IMR-90 (cell line): ENCODE results near the gene TBC1D1. TPM values are rescaled to one million over a fixed set of nuclear protein-coding genes. Genes with fewer than 3 reads are reported as not detected.

ENCODE experiments used
- ATAC-seq: fragments of 200-7000 bp; cut with Tn5 transposase; 2 replicates; pipeline ENCODE4 v1.9.1; 2020; ENCODE audit warnings: low read depth, mild to moderate bottlenecking, moderate library complexity
- BruUV-seq: library from RNA; stranded (reverse); fragments of 400-500 nt; replicated peaks from 2 replicates; lab custom pipeline; 2021; lab: Mats Ljungman, UMichigan
- CTCF ChIA-PET: fragments of 300-600 bp; formaldehyde crosslinking; extraction: SDS; loops from one replicate; lab custom pipeline; 2021; ENCODE audit warnings: antibody characterized with exemption; lab: Yijun Ruan, JAX
- POLR2A ChIA-PET: fragments of 300-600 bp; sonication (Branson Sonifier 250); formaldehyde crosslinking; loops from one replicate; lab custom pipeline; 2022; ENCODE audit warnings: antibody characterized with exemption; ENCODE audit not compliant: unreplicated experiment; lab: Charles Lee
- DNase-seq: peaks from one replicate; pipeline ENCODE4 v3.0.0; 2013
- H2AFZ ChIP-seq: replicated peaks from 2 replicates; pipeline ENCODE3; 2013; ENCODE audit warnings: low read length, mild to moderate bottlenecking; ENCODE audit not compliant: poor library complexity
- H2AK5ac ChIP-seq: 2 replicates; pipeline ENCODE4 v1.6.1; 2013; ENCODE audit warnings: low read depth, low read length, inconsistent platforms
- H2AK9ac ChIP-seq: replicated peaks from 2 replicates; pipeline ENCODE3; 2013; ENCODE audit warnings: mild to moderate bottlenecking, low read depth, low read length, moderate library complexity; ENCODE audit not compliant: poor library complexity
- H2BK120ac ChIP-seq: 2 replicates; pipeline ENCODE4 v1.6.1; 2013; ENCODE audit warnings: low read depth, low read length, inconsistent platforms
- H2BK15ac ChIP-seq: 3 replicates; pipeline ENCODE4 v1.6.1; 2013; ENCODE audit warnings: low read depth, low read length, inconsistent platforms
- H2BK20ac ChIP-seq: 2 replicates; pipeline ENCODE4 v1.6.1; 2013; ENCODE audit warnings: low read depth, mild to moderate bottlenecking, inconsistent platforms, low read length, moderate library complexity
- H2BK5ac ChIP-seq: 2 replicates; pipeline ENCODE4 v1.6.1; 2013; ENCODE audit warnings: mild to moderate bottlenecking, low read depth, low read length, inconsistent platforms; ENCODE audit not compliant: poor library complexity, severe bottlenecking
- H3K14ac ChIP-seq: replicated peaks from 2 replicates; pipeline ENCODE4 v1.6.1; 2013; ENCODE audit warnings: low read depth, low read length, inconsistent platforms
- H3K18ac ChIP-seq: 2 replicates; pipeline ENCODE4 v1.6.1; 2013; ENCODE audit warnings: low read depth, low read length, control low read depth
- H3K23ac ChIP-seq: 2 replicates; pipeline ENCODE4 v1.6.1; 2013; ENCODE audit warnings: low read depth, low read length, inconsistent platforms
- H3K27ac ChIP-seq: 2 replicates; pipeline ENCODE4 v1.5.1; 2013; ENCODE audit warnings: mild to moderate bottlenecking, control low read depth, low read length; ENCODE audit not compliant: insufficient read depth
- H3K27me3 ChIP-seq: 2 replicates; pipeline ENCODE4 v1.6.1; 2013; ENCODE audit warnings: low read length; ENCODE audit not compliant: control insufficient read depth, insufficient read depth
- H3K36me3 ChIP-seq: 2 replicates; pipeline ENCODE4 v1.6.1; 2013; ENCODE audit warnings: low read length, mixed read lengths; ENCODE audit not compliant: control insufficient read depth, insufficient read depth
- H3K4ac ChIP-seq: 2 replicates; pipeline ENCODE4 v1.6.1; 2013; ENCODE audit warnings: low read depth, low read length, inconsistent platforms
- H3K4me1 ChIP-seq: 2 replicates; pipeline ENCODE4 v1.6.1; 2013; ENCODE audit warnings: low read length, mixed read lengths; ENCODE audit not compliant: control insufficient read depth, insufficient read depth
- H3K4me2 ChIP-seq: 2 replicates; pipeline ENCODE4 v1.6.1; 2013; ENCODE audit warnings: low read depth, mild to moderate bottlenecking, control low read depth, low read length, moderate library complexity
- H3K4me3 ChIP-seq: 2 replicates; pipeline ENCODE4 v1.5.1; 2013; ENCODE audit warnings: low read depth, mild to moderate bottlenecking, control low read depth, low read length, moderate library complexity; ENCODE audit not compliant: insufficient read depth
- H3K56ac ChIP-seq: 2 replicates; pipeline ENCODE4 v1.6.1; 2013; ENCODE audit warnings: low read length, inconsistent platforms; ENCODE audit not compliant: insufficient read depth; ENCODE audit errors: extremely low read depth
- H3K79me1 ChIP-seq, 2 experiments: 2 replicates each; pipeline ENCODE4 v1.6.1; 2013; ENCODE audit warnings: low read length in 2 of 2, inconsistent platforms in 1 of 2, low read depth in 1 of 2
- H3K9ac ChIP-seq: 2 replicates; pipeline ENCODE4 v1.6.1; 2013; ENCODE audit warnings: low read depth, low read length, control low read depth
- H3K9me1 ChIP-seq: 2 replicates; pipeline ENCODE4 v1.6.1; 2013; ENCODE audit warnings: low read length, inconsistent platforms; ENCODE audit not compliant: insufficient read depth
- H3K9me3 ChIP-seq: 2 replicates; pipeline ENCODE4 v1.6.1; 2013; ENCODE audit warnings: low read length; ENCODE audit not compliant: control insufficient read depth, insufficient read depth
- H4K20me1 ChIP-seq: 2 replicates; pipeline ENCODE4 v1.6.1; 2013; ENCODE audit warnings: low read length, inconsistent platforms; ENCODE audit not compliant: insufficient read depth
- H4K5ac ChIP-seq: 2 replicates; pipeline ENCODE4 v1.6.1; 2013; ENCODE audit warnings: mild to moderate bottlenecking, low read depth, low read length, control low read depth
- H4K8ac ChIP-seq, 2 experiments: 2 replicates each; pipeline ENCODE4 v1.6.1; 2013; ENCODE audit warnings: low read depth in 2 of 2, low read length in 2 of 2, control low read depth in 1 of 2, inconsistent platforms in 1 of 2
- H4K91ac ChIP-seq: 2 replicates; pipeline ENCODE4 v1.6.1; 2013; ENCODE audit warnings: low read depth, low read length, inconsistent platforms; ENCODE audit not compliant: insufficient read depth
- BHLHE40 ChIP-seq: fragments of 150-350 bp; IDR thresholded peaks from 2 replicates; pipeline ENCODE4 v1.6.1; 2016; ENCODE audit warnings: mild to moderate bottlenecking, low read depth, low read length
- CEBPB ChIP-seq: IDR thresholded peaks from 2 replicates; pipeline ENCODE4 v1.6.1; 2012; ENCODE audit warnings: low read depth, low read length, improper control_type of control experiment
- CHD1 ChIP-seq: IDR thresholded peaks from 2 replicates; pipeline ENCODE4 v1.6.1; 2012; ENCODE audit warnings: low read depth, low read length, improper control_type of control experiment
- CTCF ChIP-seq: conservative IDR thresholded peaks from 2 replicates; pipeline ENCODE4 v1.5.1; 2012; ENCODE audit warnings: mild to moderate bottlenecking, low read depth, low read length, improper control_type of control experiment
- FOS ChIP-seq: fragments of 150-350 bp; IDR thresholded peaks from 2 replicates; pipeline ENCODE4 v1.6.1; 2016; ENCODE audit warnings: low read depth, low read length
- MAFK ChIP-seq: IDR thresholded peaks from 2 replicates; pipeline ENCODE4 v1.6.1; 2012; ENCODE audit warnings: low read depth, low read length, improper control_type of control experiment
- MAZ ChIP-seq: IDR thresholded peaks from 2 replicates; pipeline ENCODE4 v1.6.1; 2012; ENCODE audit warnings: low read depth, mild to moderate bottlenecking, low read length, improper control_type of control experiment, moderate library complexity, borderline replicate concordance
- MXI1 ChIP-seq: IDR thresholded peaks from 2 replicates; pipeline ENCODE4 v1.6.1; 2012; ENCODE audit warnings: low read depth, mild to moderate bottlenecking, low read length, moderate library complexity, borderline replicate concordance
- NFE2L2 ChIP-seq: fragments of 150-350 bp; IDR thresholded peaks from 2 replicates; pipeline ENCODE4 v1.6.1; 2016; ENCODE audit warnings: low read depth, mild to moderate bottlenecking, low read length
- POLR2A ChIP-seq: IDR thresholded peaks from 2 replicates; pipeline ENCODE4 v1.6.1; 2012; ENCODE audit warnings: mild to moderate bottlenecking, low read depth, low read length
- RAD21 ChIP-seq: IDR thresholded peaks from 2 replicates; pipeline ENCODE4 v1.6.1; 2012; ENCODE audit warnings: low read length, improper control_type of control experiment
- RCOR1 ChIP-seq: IDR thresholded peaks from 2 replicates; pipeline ENCODE4 v1.6.1; 2012; ENCODE audit warnings: mild to moderate bottlenecking, low read length, improper control_type of control experiment; ENCODE audit not compliant: insufficient replicate concordance
- RFX5 ChIP-seq: IDR thresholded peaks from 2 replicates; pipeline ENCODE4 v1.8.0; 2012; ENCODE audit warnings: low read depth, mild to moderate bottlenecking, low read length, moderate library complexity
- SMC3 ChIP-seq: fragments of 150-350 bp; IDR thresholded peaks from 2 replicates; pipeline ENCODE4 v1.6.1; 2016; ENCODE audit warnings: low read depth, mild to moderate bottlenecking, antibody characterized with exemption, low read length, moderate library complexity
- WGBS, 2 experiments: methylation state at CpG; one replicate each; pipeline versions ENCODE4 v1.1.5 to v1.1.7; 2013; ENCODE audit warnings: missing lambda C conversion rate in 2 of 2; ENCODE audit not compliant: insufficient read length in 1 of 2; ENCODE audit errors: extremely low coverage in 2 of 2; 5-methylcytosine and 5-hydroxymethylcytosine counted together
- dilution Hi-C: fragments of 300-500 bp; cut with HindIII; formaldehyde crosslinking; loops from one replicate; pipeline ENCODE4 v1.14.3; 2018; ENCODE audit warnings: low sequenced_read_pairs; ENCODE audit not compliant: unreplicated experiment
- in situ Hi-C: fragments of 300-500 bp; cut with MboI; formaldehyde crosslinking; loops from 3 replicates; pipeline ENCODE4 v1.14.3; 2019; ENCODE audit warnings: low sequenced_read_pairs, inconsistent platforms, mixed read lengths
- intact Hi-C: fragments of 100-400 bp; cut with micrococcal nuclease; formaldehyde crosslinking; loops from 2 replicates; pipeline ENCODE4 v1.10.0; 2022
- polyA plus RNA-seq, 3 experiments: library from polyadenylated mRNA; depleted of rRNA; stranded (reverse); fragments of >200 nt; gene quantifications; 2 replicates each; pipeline ENCODE4 v1.2.3, GENCODE V29; 2012; ENCODE audit warnings: low replicate concordance in 1 of 3
- total RNA-seq: library from RNA; depleted of rRNA; stranded (reverse); fragments of >200 nt; gene quantifications from 2 replicates; pipeline ENCODE4 v1.2.3, GENCODE V29; 2012
- TF ChIP-seq, protein P1 (sequence below): fragments of 150-350 bp; IDR thresholded peaks from 2 replicates; pipeline ENCODE4 v1.6.1; 2016; ENCODE audit warnings: low read depth, mild to moderate bottlenecking, low read length, moderate library complexity, borderline replicate concordance
- TF ChIP-seq, protein P2 (sequence below): fragments of 150-350 bp; IDR thresholded peaks from 2 replicates; pipeline ENCODE4 v1.6.1; 2017; ENCODE audit warnings: mild to moderate bottlenecking, antibody characterized with exemption, low read length, low read depth

Gene TBC1D1
- total and polyA plus RNA-seq, 2 of the 4 experiments (the other 2 are of a cell fraction), result 42.4 to 104 TPM

- Histone ChIP-seq H3K9me1 (peaks cover 10% of the 10 kb centered on the region), H2BK20ac (no peak overlapping the region), H2BK5ac (no peak overlapping the region), H4K8ac (no peak overlapping the region), H2BK120ac (no peak overlapping the region), H4K5ac (no peak overlapping the region), H3K9ac (no peak overlapping the region), H2AFZ (no peak overlapping the region), H4K20me1 (no peaks in the 10 kb centered on the region), H4K91ac (no peak overlapping the region), H3K27me3 (no peaks in the 10 kb centered on the region), H3K23ac (no peak overlapping the region), H2AK9ac (no peak overlapping the region), H3K79me1 (peaks cover 5 to 16% of the 10 kb centered on the region in 2 experiments; a peak in 2 of 4 replicates), H3K4me1 (peaks cover 9% of the 10 kb centered on the region), H3K9me3 (no peaks in the 10 kb centered on the region), H3K4me3 (no peak overlapping the region), H2AK5ac (no peak overlapping the region), H3K36me3 (peaks cover 2% of the 10 kb centered on the region; the same call in 1 of the 2 replicates), H3K4me2 (no peak overlapping the region), H3K18ac (no peak overlapping the region), H2BK15ac (no peak overlapping the region), H3K4ac (no peak overlapping the region), H3K56ac (no peak overlapping the region), H3K14ac (no peak overlapping the region), H3K27ac (no peak overlapping the region)
- POLR2A ChIA-PET, result no interaction called here
- DNase-seq, result no peak
- WGBS, 2 experiments, result no CpG with 5 or more reads among the region's 4 CpGs
- CTCF ChIA-PET, result no interaction called here
- no TSS peak for BruUV-seq
- TF ChIP-seq MXI1, result no peak
- TF ChIP-seq RCOR1, result no peak
- no peak for TF ChIP-seq RAD21
- TF ChIP-seq FOS, result no peak
- no peak for TF ChIP-seq BHLHE40
- no peak for TF ChIP-seq MAFK
- no peak for TF ChIP-seq RFX5
- TF ChIP-seq, protein P1, sequence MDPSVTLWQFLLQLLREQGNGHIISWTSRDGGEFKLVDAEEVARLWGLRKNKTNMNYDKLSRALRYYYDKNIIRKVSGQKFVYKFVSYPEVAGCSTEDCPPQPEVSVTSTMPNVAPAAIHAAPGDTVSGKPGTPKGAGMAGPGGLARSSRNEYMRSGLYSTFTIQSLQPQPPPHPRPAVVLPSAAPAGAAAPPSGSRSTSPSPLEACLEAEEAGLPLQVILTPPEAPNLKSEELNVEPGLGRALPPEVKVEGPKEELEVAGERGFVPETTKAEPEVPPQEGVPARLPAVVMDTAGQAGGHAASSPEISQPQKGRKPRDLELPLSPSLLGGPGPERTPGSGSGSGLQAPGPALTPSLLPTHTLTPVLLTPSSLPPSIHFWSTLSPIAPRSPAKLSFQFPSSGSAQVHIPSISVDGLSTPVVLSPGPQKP, result no peak
- no peak for TF ChIP-seq SMC3
- no peak for TF ChIP-seq POLR2A
- no peak for TF ChIP-seq MAZ
- no peak for TF ChIP-seq CHD1
- no peak for TF ChIP-seq CTCF
- no peak for TF ChIP-seq NFE2L2
- TF ChIP-seq, protein P2, sequence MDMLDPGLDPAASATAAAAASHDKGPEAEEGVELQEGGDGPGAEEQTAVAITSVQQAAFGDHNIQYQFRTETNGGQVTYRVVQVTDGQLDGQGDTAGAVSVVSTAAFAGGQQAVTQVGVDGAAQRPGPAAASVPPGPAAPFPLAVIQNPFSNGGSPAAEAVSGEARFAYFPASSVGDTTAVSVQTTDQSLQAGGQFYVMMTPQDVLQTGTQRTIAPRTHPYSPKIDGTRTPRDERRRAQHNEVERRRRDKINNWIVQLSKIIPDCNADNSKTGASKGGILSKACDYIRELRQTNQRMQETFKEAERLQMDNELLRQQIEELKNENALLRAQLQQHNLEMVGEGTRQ, result no peak
- TF ChIP-seq CEBPB, result no peak
- ATAC-seq, result no peak
- intact Hi-C loops (no loop called here), dilution Hi-C loops (no loop called here), in situ Hi-C loops (no loop called here)
Measured at GRCh38 chr4:38113132-38113531, 222.2 kb downstream of the TBC1D1 start.
